ENCODE data around the gene FKBP10. TPM values are rescaled to one million over a fixed set of nuclear protein-coding genes. Genes with fewer than 3 reads are reported as not detected.

FKBP10 gene
- total and polyA plus RNA-seq, 7 donors, result 3.9 to 9.5 (median 5.7) TPM

GRCh38 chr17:41781404-41782110 lies 31.2 kb upstream of the FKBP10 start:
- intact Hi-C loops (cut with DNase I), result no loop called here
- H3K27ac ChIP-seq, result peak overlapping the region; percentile 83

GRCh38 chr17:41782142-41782541 lies 30.7 kb upstream of the FKBP10 start:
- intact Hi-C loops (cut with DNase I), result no loop called here
- ATAC-seq, result peak in 3 of 4 donors; percentile 22 to 63 (median 59)
- WGBS, 3 donors, result 7 to 21% (median 12%) methylated on average over 4 of the region's 4 CpGs
- Histone ChIP-seq H3K36me3 (ENCODE audit: insufficient read depth in 1 of 2, low read depth in 1 of 2) (no peaks in the 10 kb centered on the region), H3K9me3 (no peaks in the 10 kb centered on the region), H3K27me3 (ENCODE audit: insufficient read depth in 3 of 3, low read length in 2 of 3) (no peaks in the 10 kb centered on the region), H3K27ac (peak overlapping the region; percentile 83), H3K4me1 (peaks cover 72% of the 10 kb centered on the region), H3K4me3 (peak overlapping the region; percentile 29)
- TF ChIP-seq CTCF (IDR thresholded peaks at IDR 0.05), result no peak
- peak; percentile 43 to 92 for DNase-seq

More at GRCh38 chr17:41781404-41782110, 31.2 kb upstream of the FKBP10 start:
- no peaks in the 10 kb centered on the region for H3K9me3 ChIP-seq
- H3K36me3 ChIP-seq (ENCODE audit: insufficient read depth in 1 of 2, low read depth in 1 of 2), result no peaks in the 10 kb centered on the region
- WGBS, 3 donors, result 18 to 48% (median 20%) methylated on average over 13 of the region's 13 CpGs
- peaks cover 78% of the 10 kb centered on the region for H3K4me1 ChIP-seq
- no peak for TF ChIP-seq CTCF (IDR thresholded peaks at IDR 0.05)
- H3K4me3 ChIP-seq, result peak overlapping the region; percentile 29
- no peaks in the 10 kb centered on the region for H3K27me3 ChIP-seq (ENCODE audit: insufficient read depth in 3 of 3, low read length in 2 of 3)
- DNase-seq, result no peak
- no peak for ATAC-seq

GRCh38 chr17:41784207-41784744 lies 28.5 kb upstream of the FKBP10 start:
- H3K4me3 ChIP-seq, result peak overlapping the region; percentile 90
- WGBS, 3 donors, result 24 to 40% (median 24%) methylated on average over 6 of the region's 6 CpGs
- peak in 1 of 2 donors; percentile 73 for DNase-seq
- no peaks in the 10 kb centered on the region for H3K36me3 ChIP-seq (ENCODE audit: insufficient read depth in 1 of 2, low read depth in 1 of 2)
- intact Hi-C loops (cut with DNase I), result no loop called here
- peak in 1 of 4 donors; percentile 14 for ATAC-seq
- no peaks in the 10 kb centered on the region for H3K27me3 ChIP-seq (ENCODE audit: insufficient read depth in 3 of 3, low read length in 2 of 3)
- no peaks in the 10 kb centered on the region for H3K9me3 ChIP-seq
- peak overlapping the region; percentile 83 for H3K27ac ChIP-seq
- TF ChIP-seq CTCF (IDR thresholded peaks at IDR 0.05), result no peak
- H3K4me1 ChIP-seq, result peaks cover 53% of the 10 kb centered on the region

DNA sequence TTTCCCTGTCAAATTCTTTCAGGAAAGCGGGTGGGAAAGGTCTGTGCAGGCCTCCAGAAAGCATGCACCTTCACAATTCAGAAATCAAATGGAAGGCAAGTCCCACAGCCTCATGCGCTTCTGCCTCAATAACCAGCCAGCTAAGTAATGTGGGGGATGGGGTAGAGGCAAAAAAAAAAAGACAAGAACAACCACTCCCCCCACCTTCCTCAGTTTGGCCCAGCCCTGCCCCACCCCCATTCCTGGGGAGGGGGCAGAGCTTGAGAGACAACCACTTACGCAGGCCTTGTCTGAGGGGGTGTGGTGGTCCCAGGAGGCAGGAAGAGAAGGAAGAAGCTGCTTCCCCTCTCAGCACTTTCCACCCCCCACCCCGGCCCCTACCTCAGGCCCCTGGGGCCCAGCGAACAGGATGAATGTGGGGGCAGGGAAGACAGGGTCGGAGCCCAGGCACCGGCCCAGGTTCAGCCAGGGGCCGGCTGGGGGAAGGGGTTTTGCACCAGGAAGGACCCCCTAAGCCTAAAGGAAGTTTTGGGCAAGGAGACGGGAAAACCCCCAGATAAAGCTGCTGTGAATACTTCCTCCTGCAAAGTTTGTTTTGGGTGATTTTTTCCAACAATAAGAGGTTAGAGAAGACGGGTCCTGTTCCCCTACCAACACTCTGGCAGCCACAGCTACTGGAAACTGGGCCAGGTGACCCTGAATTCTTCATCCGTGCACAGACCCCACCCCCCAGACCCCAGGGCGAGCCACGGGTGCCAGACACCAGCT lies 27.5 kb upstream of the FKBP10 start:
- Histone ChIP-seq H3K9me3 (no peaks in the 10 kb centered on the region), H3K27me3 (ENCODE audit: insufficient read depth in 3 of 3, low read length in 2 of 3) (no peaks in the 10 kb centered on the region), H3K36me3 (ENCODE audit: insufficient read depth in 1 of 2, low read depth in 1 of 2) (no peaks in the 10 kb centered on the region), H3K4me1 (peaks cover 46% of the 10 kb centered on the region), H3K27ac (peak overlapping the region; percentile 83), H3K4me3 (peak overlapping the region; percentile 90)
- no peak for TF ChIP-seq CTCF (IDR thresholded peaks at IDR 0.05)
- intact Hi-C loops (cut with DNase I), result no loop called here
- ATAC-seq (no peak), DNase-seq (peak in 1 of 2 donors; percentile 68)
- WGBS, 3 donors, result 8 to 26% (median 11%) methylated on average over 13 of the region's 13 CpGs

Data from psoas muscle (tissue), 8 donors.